Measurements from ENCODE around the gene PAX8.
A peak's percentile ranks its signal among the peaks of the same experiment; 100 is the strongest.
"Not testable (repeated sequence)": the region's sequence is repeated elsewhere in the genome, so short reads cannot be mapped to it uniquely, and the experiment has no call there.

The PAX8 gene

GRCh38 chr2:113288674-113289149 is 10.0 kb upstream of the PAX8 start:
- not testable (repeated sequence) for DNase-seq (ENCODE audit: low read depth)

GRCh38 chr2:113288117-113288673 is 9.5 kb upstream of the PAX8 start:
- not testable (repeated sequence) for DNase-seq (ENCODE audit: low read depth)

- DNase-seq (ENCODE audit: low read depth): no peak
Observed at GRCh38 chr2:113285816-113286215, 7.1 kb upstream of the PAX8 start.

GRCh38 chr2:113284999-113285398 is 6.3 kb upstream of the PAX8 start:
- DNase-seq (ENCODE audit: low read depth): peak; percentile 11

GRCh38 chr2:113284476-113284875 is 5.8 kb upstream of the PAX8 start:
- DNase-seq (ENCODE audit: low read depth): no peak

GRCh38 chr2:113283704-113284284 is 5.1 kb upstream of the PAX8 start:
- DNase-seq (ENCODE audit: low read depth): peak; percentile 70

- no peak for DNase-seq (ENCODE audit: low read depth)
Observed at GRCh38 chr2:113282747-113283533, 4.2 kb upstream of the PAX8 start.

GRCh38 chr2:113281910-113282746 is 3.4 kb upstream of the PAX8 start:
- DNase-seq (ENCODE audit: low read depth): no peak

GRCh38 chr2:113278073-113278741 is 514 bp downstream of the PAX8 start:
- no peak for DNase-seq (ENCODE audit: low read depth)

GRCh38 chr2:113277474-113278072 is 1.1 kb downstream of the PAX8 start:
- no peak for DNase-seq (ENCODE audit: low read depth)

- no peak for DNase-seq (ENCODE audit: low read depth)
Observed at GRCh38 chr2:113276761-113277425, 1.8 kb downstream of the PAX8 start.

- DNase-seq (ENCODE audit: low read depth): no peak
Observed at GRCh38 chr2:113276216-113276760, 2.4 kb downstream of the PAX8 start.

- DNase-seq (ENCODE audit: low read depth): no peak
Observed at GRCh38 chr2:113275556-113276215, 3.0 kb downstream of the PAX8 start.

GRCh38 chr2:113274432-113274831 is 4.3 kb downstream of the PAX8 start:
- no peak for DNase-seq (ENCODE audit: low read depth)

GRCh38 chr2:113273981-113274380 is 4.7 kb downstream of the PAX8 start:
- no peak for DNase-seq (ENCODE audit: low read depth)

- DNase-seq (ENCODE audit: low read depth): no peak
Observed at GRCh38 chr2:113273027-113273551, 5.6 kb downstream of the PAX8 start.

GRCh38 chr2:113272477-113272876 is 6.2 kb downstream of the PAX8 start:
- DNase-seq (ENCODE audit: low read depth): no peak

- no peak for DNase-seq (ENCODE audit: low read depth)
Observed at GRCh38 chr2:113268621-113269360, 9.9 kb downstream of the PAX8 start.

- DNase-seq (ENCODE audit: low read depth): no peak
Observed at GRCh38 chr2:113266431-113266830, 12.3 kb downstream of the PAX8 start.

All from GM04504 (cell line).